Common myeloid progenitor, CD34-positive (primary cell): ENCODE results near the gene PTPA.
"Not testable (repeated sequence)": the region's sequence is repeated elsewhere in the genome, so short reads cannot be mapped to it uniquely, and the experiment has no call there.

ENCODE experiments used
- CTCF ChIA-PET: fragments of 350-600 bp; sonication (Branson Sonifier 250); formaldehyde crosslinking; loops from one replicate; lab custom pipeline; 2021; ENCODE audit warnings: antibody characterized with exemption; lab: Charles Lee
- POLR2A ChIA-PET: fragments of 350-600 bp; sonication (Branson Sonifier 250); formaldehyde crosslinking; loops from one replicate; lab custom pipeline; 2021; ENCODE audit warnings: antibody characterized with exemption; lab: Charles Lee
- DNase-seq, 3 donors: peaks; one replicate each; pipeline versions ENCODE4 v3.0.0 to v3.0.0-alpha.2; 2013
- H3K27ac ChIP-seq, 2 experiments: 1 replicate in 1 of 2; 2 replicates in 1 of 2; pipeline ENCODE4 v1.7.0; 2013; ENCODE audit warnings: inconsistent platforms in 2 of 2, low read length in 2 of 2, mild to moderate bottlenecking in 2 of 2, low read depth in 1 of 2, moderate library complexity in 1 of 2; ENCODE audit not compliant: severe bottlenecking in 2 of 2, insufficient read depth in 1 of 2, poor library complexity in 1 of 2
- H3K27me3 ChIP-seq, 5 experiments: replicated peaks in 2 of 5; 1 replicate in 3 of 5; 2 replicates in 2 of 5; pipeline versions ENCODE4 v1.6.1 to v1.7.0; 2013; ENCODE audit warnings: low read length in 4 of 5, mild to moderate bottlenecking in 2 of 5, moderate library complexity in 2 of 5, inconsistent platforms in 1 of 5; ENCODE audit not compliant: insufficient read depth in 5 of 5, control insufficient read depth in 4 of 5
- H3K36me3 ChIP-seq, 4 experiments: 1 replicate in 2 of 4; 2 replicates in 2 of 4; pipeline versions ENCODE4 v1.6.1 to v1.7.0; 2013; ENCODE audit warnings: low read length in 3 of 4, control low read depth in 1 of 4, mild to moderate bottlenecking in 1 of 4; ENCODE audit not compliant: control insufficient read depth in 4 of 4, insufficient read depth in 4 of 4
- H3K4me1 ChIP-seq, 4 experiments: 1 replicate in 3 of 4; 2 replicates in 1 of 4; pipeline versions ENCODE4 v1.6.1 to v1.7.1; 2013; ENCODE audit warnings: low read length in 3 of 4, mild to moderate bottlenecking in 3 of 4, control low read depth in 1 of 4, inconsistent platforms in 1 of 4, moderate library complexity in 1 of 4; ENCODE audit not compliant: control insufficient read depth in 4 of 4, insufficient read depth in 4 of 4; ENCODE audit errors: control extremely low read depth in 1 of 4
- H3K4me3 ChIP-seq, 7 experiments: 1 replicate in 4 of 7; 2 replicates in 3 of 7; pipeline versions ENCODE4 v1.5.1 to v1.7.0; 2013; ENCODE audit warnings: mild to moderate bottlenecking in 7 of 7, low read length in 6 of 7, moderate library complexity in 6 of 7, inconsistent platforms in 2 of 7, low read depth in 2 of 7, control low read depth in 1 of 7; ENCODE audit not compliant: insufficient read depth in 4 of 7, control insufficient read depth in 1 of 7; ENCODE audit errors: extremely low read depth in 1 of 7
- H3K9me3 ChIP-seq, 5 experiments: 1 replicate in 4 of 5; 2 replicates in 1 of 5; pipeline versions ENCODE4 v1.6.1 to v1.7.1; 2013; ENCODE audit warnings: low read length in 4 of 5, mild to moderate bottlenecking in 2 of 5, inconsistent platforms in 1 of 5, low read depth in 1 of 5, moderate library complexity in 1 of 5; ENCODE audit not compliant: control insufficient read depth in 4 of 5, insufficient read depth in 2 of 5; ENCODE audit errors: control extremely low read depth in 1 of 5
- WGBS: methylation state at CpG from one replicate; pipeline ENCODE4 v1.1.5; 2013; ENCODE audit not compliant: insufficient coverage; 5-methylcytosine and 5-hydroxymethylcytosine counted together

Gene PTPA

DNA sequence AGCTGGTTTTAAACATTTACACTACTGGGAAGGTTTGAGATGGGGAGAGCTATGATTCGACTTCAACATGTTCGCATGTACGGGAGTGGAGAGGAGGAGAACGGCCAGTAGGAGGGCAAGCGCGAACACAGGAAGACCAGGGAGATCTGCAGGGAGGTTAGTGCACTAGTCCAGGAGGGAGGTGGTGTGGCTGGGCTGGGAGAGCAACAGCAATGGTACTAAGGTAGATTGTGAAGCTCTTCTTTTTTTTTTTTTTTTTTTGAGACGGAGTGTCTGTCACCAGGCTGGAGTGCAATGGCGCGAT, 50.3 kb downstream of the PTPA start:
- Histone ChIP-seq H3K4me3 (no peak overlapping the region), H3K27me3 (no peaks in the 10 kb centered on the region), H3K27ac (no peak overlapping the region), H3K36me3 (no peaks in the 10 kb centered on the region), H3K4me1 (peaks cover 0 to 26% (median 6%) of the 10 kb centered on the region in 4 experiments), H3K9me3 (peaks cover 0 to 2% (median 0%) of the 10 kb centered on the region in 5 experiments)
- no peak for DNase-seq
- CTCF ChIA-PET = interaction anchor here (1.4 to 3.8 kb wide), 2 partner anchors 13 to 19 kb away, joined by 3 to 17 read pairs; no protein-coding TSS in a partner anchor
- 98% methylated on average over 8 of the region's 9 CpGs for WGBS
- POLR2A ChIA-PET = no interaction called here

- no peaks in the 10 kb centered on the region for H3K27me3 ChIP-seq
- H3K4me1 ChIP-seq = peaks cover 2 to 37% (median 17%) of the 10 kb centered on the region in 4 experiments
- H3K9me3 ChIP-seq = peaks cover 0 to 2% (median 0%) of the 10 kb centered on the region in 5 experiments
- POLR2A ChIA-PET = no interaction called here
- 95% methylated on average over 8 of the region's 11 CpGs for WGBS
- no peak for DNase-seq
- H3K27ac ChIP-seq = no peak overlapping the region
- H3K36me3 ChIP-seq = no peaks in the 10 kb centered on the region
- CTCF ChIA-PET = interaction anchor here (1.4 kb wide), 1 partner anchor 20 kb away, joined by 3 read pairs; no protein-coding TSS in a partner anchor
- H3K4me3 ChIP-seq = no peak overlapping the region
These were observed 51.4 kb downstream of the PTPA start for GRCh38 chr9:129162497-129163197.

DNA sequence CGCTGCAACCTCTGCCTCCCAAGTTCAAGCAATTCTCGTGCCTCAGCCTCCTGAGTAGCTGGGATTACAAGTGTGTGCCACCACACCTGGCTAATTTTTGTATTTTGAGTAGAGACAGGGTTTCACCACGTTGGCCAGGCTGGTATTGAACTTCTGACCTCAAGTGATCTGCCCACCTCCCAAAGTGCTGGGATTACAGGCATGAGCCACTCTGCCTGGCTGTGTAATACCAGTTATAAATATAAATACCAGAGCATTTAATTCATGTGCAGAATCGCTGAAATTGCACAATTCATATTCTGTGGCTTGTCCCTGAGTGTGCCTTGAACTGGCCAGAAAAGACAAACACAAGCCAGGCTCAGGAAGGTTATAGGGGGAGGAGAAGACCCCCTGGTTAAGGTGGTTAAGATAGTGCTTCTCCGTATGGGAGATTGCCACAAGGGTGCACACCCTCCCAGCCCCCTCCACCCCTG, 52.0 kb downstream of the PTPA start:
- POLR2A ChIA-PET, H3K27me3 ChIP-seq, H3K27ac ChIP-seq, H3K4me3 ChIP-seq, H3K36me3 ChIP-seq, DNase-seq, H3K9me3 ChIP-seq: not testable (repeated sequence)
- 89% methylated on average over 3 of the region's 5 CpGs for WGBS
- CTCF ChIA-PET = interaction anchor here (1.4 kb wide), 1 partner anchor 20 kb away, joined by 3 read pairs; no protein-coding TSS in a partner anchor
- peaks cover 2 to 43% (median 23%) of the 10 kb centered on the region in 4 experiments for H3K4me1 ChIP-seq

DNA sequence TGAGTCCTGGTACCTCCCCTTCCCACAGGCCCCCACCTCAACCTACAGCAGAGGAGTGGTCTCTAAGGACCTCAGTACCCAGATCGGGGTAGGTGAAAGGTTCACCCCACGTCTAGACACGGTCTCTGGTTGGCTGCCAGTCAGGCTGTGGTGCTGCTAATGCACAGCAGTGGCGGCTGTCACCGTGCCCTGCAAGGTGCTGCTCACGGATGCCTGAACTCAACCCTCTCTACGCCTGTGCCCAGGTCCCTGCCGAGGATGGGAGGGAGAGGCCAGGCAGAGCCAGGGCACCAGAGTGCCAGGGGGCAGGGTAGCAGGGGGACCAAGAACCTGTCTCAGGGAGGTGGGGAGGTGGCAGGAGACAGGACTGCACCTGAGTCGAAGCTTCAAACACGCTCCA, 52.5 kb downstream of the PTPA start:
- H3K27ac ChIP-seq = no peak overlapping the region
- DNase-seq = no peak
- no peaks in the 10 kb centered on the region for H3K36me3 ChIP-seq
- peaks cover 2 to 48% (median 27%) of the 10 kb centered on the region in 4 experiments for H3K4me1 ChIP-seq
- no peak overlapping the region for H3K4me3 ChIP-seq
- WGBS = 100% methylated on average over 9 of the region's 10 CpGs
- ChIA-PET POLR2A (no interaction called here), CTCF (interaction anchor here (1.4 kb wide), 2 partner anchors 21 to 24 kb away, joined by 3 to 4 read pairs; no protein-coding TSS in a partner anchor)
- no peaks in the 10 kb centered on the region for H3K27me3 ChIP-seq
- peaks cover 0 to 2% (median 0%) of the 10 kb centered on the region in 5 experiments for H3K9me3 ChIP-seq

- Histone ChIP-seq H3K27me3 (no peaks in the 10 kb centered on the region), H3K36me3 (no peaks in the 10 kb centered on the region), H3K9me3 (peaks cover 0 to 2% (median 0%) of the 10 kb centered on the region in 5 experiments), H3K4me1 (peaks cover 2 to 51% (median 29%) of the 10 kb centered on the region in 4 experiments), H3K27ac (no peak overlapping the region), H3K4me3 (no peak overlapping the region)
- CTCF ChIA-PET = interaction anchor here (0.7 to 3.0 kb wide), 7 partner anchors 10 to 27 kb away, joined by 3 to 18 read pairs (median 3); no protein-coding TSS in a partner anchor
- WGBS = 96% methylated on average over 9 of the region's 9 CpGs
- DNase-seq = no peak
- POLR2A ChIA-PET = no interaction called here
These were observed 53.2 kb downstream of the PTPA start for GRCh38 chr9:129164246-129164930.

DNA sequence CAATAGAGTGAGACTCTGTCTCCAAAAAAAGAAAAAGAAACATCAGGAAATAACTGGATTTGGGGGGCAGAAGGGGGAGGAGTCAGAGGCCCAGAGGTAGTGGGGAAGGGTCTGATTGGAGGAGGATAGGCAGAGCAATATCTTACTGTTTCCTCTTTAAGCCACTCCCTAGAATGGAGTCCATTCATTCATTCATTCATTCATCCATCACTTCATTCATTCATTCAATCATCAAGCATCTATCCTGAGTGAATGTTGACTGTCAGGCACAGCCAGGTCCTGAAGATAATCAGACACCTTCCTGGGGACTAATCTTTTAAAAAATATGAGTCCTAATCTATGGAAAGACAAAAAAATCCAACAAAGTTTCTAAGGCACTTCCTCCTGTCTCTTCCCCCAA, 54.0 kb downstream of the PTPA start:
- CTCF ChIA-PET = interaction anchor here (0.7 to 3.0 kb wide), 8 partner anchors 8 to 34 kb away, joined by 3 to 18 read pairs (median 3); no protein-coding TSS in a partner anchor
- POLR2A ChIA-PET = no interaction called here
- Histone ChIP-seq H3K27ac (no peak overlapping the region), H3K9me3 (peaks cover 0 to 2% (median 0%) of the 10 kb centered on the region in 5 experiments), H3K4me1 (peaks cover 4 to 54% (median 32%) of the 10 kb centered on the region in 4 experiments), H3K4me3 (no peak overlapping the region), H3K27me3 (no peaks in the 10 kb centered on the region), H3K36me3 (no peaks in the 10 kb centered on the region)
- DNase-seq = no peak
